ENCODE results near the gene CLMN.

GRCh38 chr14:95290871-95291431 is 28.8 kb downstream of the CLMN start:
- TF ChIP-seq POLR2A (IDR thresholded peaks at IDR 0.05) (no peak), CTCF (IDR thresholded peaks at IDR 0.05) (no peak), POLR2AphosphoS5 (IDR thresholded peaks at IDR 0.05; ENCODE audit: insufficient read depth in 1 of 2, low read depth in 1 of 2) (peak in 1 of 2 donors; percentile 41)

Measured in vagina (tissue), 2 donors.